OCI-LY3 (cell line): ENCODE results near the gene RBM19.

Experiments used
- EZH2phosphoT487 ChIP-seq: fragments of 200-600 bp; shearing (Covaris generic); IDR thresholded peaks from 2 replicates; pipeline ENCODE4 v1.6.1; 2018; ENCODE audit warnings: antibody characterized with exemption, mixed run types, low read depth
- TF ChIP-seq, protein P1 (sequence below): fragments of 200-600, 300-600 bp; sonication (generic); IDR thresholded peaks from 2 replicates; pipeline ENCODE4 v1.5.1; 2014; ENCODE audit warnings: antibody characterized with exemption, low read length, low read depth

DNA sequence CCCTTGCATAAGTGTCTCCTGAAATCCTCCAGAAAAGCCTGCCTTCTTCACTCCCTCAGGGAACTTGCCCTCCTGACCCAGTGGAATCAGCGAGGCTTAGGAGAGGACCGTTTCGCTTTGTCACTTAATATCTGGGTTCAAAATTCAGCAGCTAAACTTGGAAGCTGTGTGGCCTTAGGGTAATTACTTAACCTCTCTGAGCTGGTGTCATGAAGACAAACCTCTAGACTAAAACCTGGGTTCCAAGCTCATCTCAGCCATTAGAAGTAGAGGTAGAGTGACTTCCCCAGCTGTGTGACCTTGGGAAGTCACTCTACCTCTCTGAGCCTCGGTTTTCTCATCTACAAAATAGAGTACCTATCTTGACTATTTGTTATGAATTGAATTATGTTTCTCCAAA, 18.3 kb upstream of the RBM19 start:
- no peak for TF ChIP-seq EZH2phosphoT487
- TF ChIP-seq, protein P1, sequence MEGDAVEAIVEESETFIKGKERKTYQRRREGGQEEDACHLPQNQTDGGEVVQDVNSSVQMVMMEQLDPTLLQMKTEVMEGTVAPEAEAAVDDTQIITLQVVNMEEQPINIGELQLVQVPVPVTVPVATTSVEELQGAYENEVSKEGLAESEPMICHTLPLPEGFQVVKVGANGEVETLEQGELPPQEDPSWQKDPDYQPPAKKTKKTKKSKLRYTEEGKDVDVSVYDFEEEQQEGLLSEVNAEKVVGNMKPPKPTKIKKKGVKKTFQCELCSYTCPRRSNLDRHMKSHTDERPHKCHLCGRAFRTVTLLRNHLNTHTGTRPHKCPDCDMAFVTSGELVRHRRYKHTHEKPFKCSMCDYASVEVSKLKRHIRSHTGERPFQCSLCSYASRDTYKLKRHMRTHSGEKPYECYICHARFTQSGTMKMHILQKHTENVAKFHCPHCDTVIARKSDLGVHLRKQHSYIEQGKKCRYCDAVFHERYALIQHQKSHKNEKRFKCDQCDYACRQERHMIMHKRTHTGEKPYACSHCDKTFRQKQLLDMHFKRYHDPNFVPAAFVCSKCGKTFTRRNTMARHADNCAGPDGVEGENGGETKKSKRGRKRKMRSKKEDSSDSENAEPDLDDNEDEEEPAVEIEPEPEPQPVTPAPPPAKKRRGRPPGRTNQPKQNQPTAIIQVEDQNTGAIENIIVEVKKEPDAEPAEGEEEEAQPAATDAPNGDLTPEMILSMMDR, result no peak
